HepG2 (cell line): ENCODE measurements around the gene CYB561. TPM values are rescaled to one million over a fixed set of nuclear protein-coding genes. Genes with fewer than 3 reads are reported as not detected.
A peak's percentile ranks its signal among the peaks of the same experiment; 100 is the strongest.

Experiments
- ATAC-seq: fragments of 200-7000 bp; cut with Tn5 transposase; 3 replicates; pipeline ENCODE4 v1.9.1; 2020; ENCODE audit warnings: mild to moderate bottlenecking, moderate library complexity
- BruUV-seq: library from RNA; stranded (reverse); fragments of 400-500 nt; replicated peaks from 2 replicates; lab custom pipeline; 2021; lab: Mats Ljungman, UMichigan
- CTCF ChIA-PET: fragments of 300-600 bp; formaldehyde crosslinking; extraction: SDS; loops from one replicate; lab custom pipeline; 2021; ENCODE audit warnings: low total read pairs, inconsistent platforms, low intra/inter-chr PET ratio; lab: Yijun Ruan, JAX
- POLR2A ChIA-PET: fragments of 350-600 bp; sonication (Branson Sonifier 250); formaldehyde crosslinking; loops from one replicate; lab custom pipeline; 2020; ENCODE audit warnings: antibody characterized with exemption, inconsistent platforms; lab: Yijun Ruan, JAX
- DNase-seq: peaks from one replicate; pipeline ENCODE4 v3.0.0-alpha.2; 2015; ENCODE audit warnings: low spot score
- FAIRE-seq: peaks from 3 replicates; lab custom pipeline; 2011; peaks lifted over from hg19 to GRCh38; lab: Jason Lieb, UNC
- H2AFZ ChIP-seq: one replicate; pipeline ENCODE4 v1.6.1; 2011; ENCODE audit warnings: low read length, inconsistent platforms
- H3K27ac ChIP-seq: fragments of 300-600 bp; 3 replicates; pipeline ENCODE4 v1.8.0; 2011; ENCODE audit warnings: mixed run types, mild to moderate bottlenecking, mixed read lengths, low read length, inconsistent platforms; ENCODE audit not compliant: insufficient read depth; ENCODE audit errors: extremely low read length
- H3K27me3 ChIP-seq, 2 experiments: fragments of 200-600 bp in 1 of 2; 2 replicates in 1 of 2; 3 replicates in 1 of 2; pipeline versions ENCODE4 v1.6.0 to v1.8.0; 2011; ENCODE audit warnings: low read length in 2 of 2, mild to moderate bottlenecking in 2 of 2, moderate library complexity in 2 of 2, inconsistent platforms in 1 of 2; ENCODE audit not compliant: insufficient read depth in 2 of 2, control insufficient read depth in 1 of 2
- H3K36me3 ChIP-seq, 2 experiments: fragments of 200-600 bp in 1 of 2; replicated peaks in 1 of 2; 2 replicates in 1 of 2; 3 replicates in 1 of 2; pipeline versions ENCODE4 v1.5.1 to v1.8.0; 2011; ENCODE audit warnings: low read length in 2 of 2, inconsistent platforms in 1 of 2; ENCODE audit not compliant: insufficient read depth in 2 of 2, control insufficient read depth in 1 of 2
- H3K4me1 ChIP-seq: 2 replicates; pipeline ENCODE4 v1.5.1; 2012; ENCODE audit warnings: low read length, inconsistent platforms; ENCODE audit not compliant: insufficient read depth
- H3K4me2 ChIP-seq: 2 replicates; pipeline ENCODE4 v1.6.0; 2011; ENCODE audit warnings: low read depth, low read length, inconsistent platforms
- H3K4me3 ChIP-seq, 3 experiments: fragments of 200-600 bp in 1 of 3; sonication (generic), shearing (Covaris generic) in 1 of 3; replicated peaks in 1 of 3; 2 replicates each; pipeline ENCODE4 v1.5.1; 2011 to 2016; ENCODE audit warnings: low read length in 3 of 3, inconsistent platforms in 2 of 3, low read depth in 2 of 3, mild to moderate bottlenecking in 2 of 3, control low read depth in 1 of 3, mixed read lengths in 1 of 3; ENCODE audit not compliant: insufficient read depth in 1 of 3
- H3K79me2 ChIP-seq: one replicate; pipeline ENCODE4 v1.6.1; 2011; ENCODE audit warnings: low read length, inconsistent platforms; ENCODE audit not compliant: insufficient read depth
- H3K9ac ChIP-seq: 2 replicates; pipeline ENCODE4 v1.6.0; 2011; ENCODE audit warnings: mild to moderate bottlenecking, low read depth, low read length, inconsistent platforms; ENCODE audit not compliant: insufficient read depth
- H3K9me3 ChIP-seq: 2 replicates; pipeline ENCODE4 v1.5.1; 2012; ENCODE audit warnings: mild to moderate bottlenecking, low read length
- H4K20me1 ChIP-seq: 2 replicates; pipeline ENCODE4 v1.6.0; 2011; ENCODE audit warnings: inconsistent platforms, mild to moderate bottlenecking, low read length, moderate library complexity; ENCODE audit not compliant: insufficient read depth
- EP300 ChIP-seq, 3 experiments: sonication (generic) in 1 of 3; formaldehyde crosslinking in 1 of 3; IDR thresholded peaks; 2 replicates each; pipeline versions ENCODE4 v1.5.1 to v1.6.1; 2011 to 2020; ENCODE audit warnings: low read depth in 2 of 3, low read length in 2 of 3, borderline replicate concordance in 1 of 3, improper control_type of control experiment in 1 of 3, mild to moderate bottlenecking in 1 of 3, missing genetic modification reagents in 1 of 3, moderate library complexity in 1 of 3
- FOSL1 ChIP-seq: sonication (generic); formaldehyde crosslinking; IDR thresholded peaks from 2 replicates; pipeline ENCODE4 v1.9.0; 2021; ENCODE audit warnings: missing genetic modification reagents, borderline replicate concordance
- RFX5 ChIP-seq: IDR thresholded peaks from 2 replicates; pipeline ENCODE4 v1.6.1; 2011; ENCODE audit warnings: low read depth, low read length, improper control_type of control experiment
- WGBS: methylation state at CpG from one replicate; pipeline ENCODE4 v1.1.6; 2017; ENCODE audit warnings: low lambda C conversion rate; 5-methylcytosine and 5-hydroxymethylcytosine counted together
- in situ Hi-C: cut with HindIII; loops from 2 replicates; pipeline ENCODE4 v1.10.0; 2017; ENCODE audit warnings: low pct_unique_long_range_greater_than_20kb; ENCODE audit not compliant: extremely low pct_ligation_motif_present
- intact Hi-C: fragments of 100-400 bp; cut with micrococcal nuclease; formaldehyde crosslinking; loops from one replicate; pipeline ENCODE4 v1.10.0; 2022; ENCODE audit not compliant: unreplicated experiment
- polyA plus RNA-seq, 8 experiments: library from polyadenylated mRNA; depleted of rRNA in 3 of 8; stranded (reverse) in 7 of 8; unstranded in 1 of 8; fragments of >200 nt; fragmentation: Illumina TruSeq in 4 of 8; extraction: Trizol in 4 of 8; gene quantifications; 2 replicates each; pipeline versions ENCODE4 v1.2.1 to v1.2.3, GENCODE V29; 2011 to 2016; ENCODE audit warnings: low read depth in 4 of 8, missing spikeins in 1 of 8, mixed read lengths in 1 of 8; ENCODE audit not compliant: insufficient read depth in 1 of 8
- total RNA-seq, 5 experiments: library from RNA; depleted of rRNA; stranded (reverse); fragments of >200 nt; fragmentation: Illumina TruSeq; extraction: Trizol; gene quantifications; 2 replicates each; pipeline ENCODE4 v1.2.3, GENCODE V29; 2016; ENCODE audit warnings: low read depth in 1 of 5
- TF ChIP-seq, protein P1 (sequence below): sonication (generic); IDR thresholded peaks from 2 replicates; pipeline ENCODE4 v1.6.1; 2016; ENCODE audit warnings: low read depth, borderline replicate concordance
- TF ChIP-seq, protein P2 (sequence below): sonication (generic); formaldehyde crosslinking; IDR thresholded peaks from 2 replicates; pipeline ENCODE4 v1.5.0; 2020; ENCODE audit warnings: missing genetic modification reagents

CYB561 gene
- total and polyA plus RNA-seq, 2 of the 13 experiments (the other 11 are each of a cell fraction or from before 2014, with no cell fraction given), result 1.5 to 6.7 TPM

DNA sequence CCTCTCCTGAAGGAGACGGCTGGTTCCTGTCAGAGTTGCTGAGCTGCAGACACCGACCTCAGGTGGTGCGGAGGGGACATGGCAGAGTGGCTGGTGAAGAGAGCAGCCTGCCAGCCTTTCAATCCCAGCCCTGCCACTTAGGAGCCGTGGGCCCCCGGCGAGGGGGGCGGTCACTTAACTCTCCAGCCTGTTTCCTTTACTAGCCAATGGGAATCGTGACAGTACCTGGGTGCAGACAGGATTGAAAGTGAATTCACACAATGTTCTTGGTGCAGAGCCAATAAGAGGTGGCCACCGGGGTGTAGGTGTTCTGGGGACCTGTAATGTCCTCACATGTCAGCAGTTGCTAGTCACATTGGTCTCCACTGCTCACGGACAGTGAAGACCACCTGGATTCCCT is 44.2 kb upstream of the CYB561 start:
- ChIA-PET POLR2A (no interaction called here), CTCF (no interaction called here)
- no peak for FAIRE-seq
- intact Hi-C loops (no loop called here), in situ Hi-C loops (no loop called here)
- no peak overlapping the region for H3K27ac ChIP-seq
- H3K9me3 ChIP-seq, result no peaks in the 10 kb centered on the region
- no peak overlapping the region for H3K4me2 ChIP-seq
- no peak for ATAC-seq
- peaks cover 11% of the 10 kb centered on the region; the same call in 1 of the 2 replicates for H3K4me1 ChIP-seq
- H3K79me2 ChIP-seq, result no peaks in the 10 kb centered on the region
- no peaks in the 10 kb centered on the region for H3K36me3 ChIP-seq
- H3K9ac ChIP-seq, result no peak overlapping the region
- no peak for DNase-seq
- peaks cover 22 to 93% of the 10 kb centered on the region in 2 experiments; a peak in 4 of 5 replicates for H3K27me3 ChIP-seq
- H4K20me1 ChIP-seq, result no peaks in the 10 kb centered on the region
- H3K4me3 ChIP-seq, result no peak overlapping the region
- 16% methylated on average over 10 of the region's 10 CpGs for WGBS
- TF ChIP-seq RFX5, result peak; percentile 80
- no peak for TF ChIP-seq EP300 (IDR thresholded peaks at IDR 0.05; ENCODE audit: low read depth in 2 of 2, low read length in 2 of 2)
- TF ChIP-seq EP300 (CRISPR knock-in tag; IDR thresholded peaks at IDR 0.05; ENCODE audit: borderline replicate concordance), result no peak
- BruUV-seq, result no TSS peak
- H2AFZ ChIP-seq, result no peak overlapping the region

DNA sequence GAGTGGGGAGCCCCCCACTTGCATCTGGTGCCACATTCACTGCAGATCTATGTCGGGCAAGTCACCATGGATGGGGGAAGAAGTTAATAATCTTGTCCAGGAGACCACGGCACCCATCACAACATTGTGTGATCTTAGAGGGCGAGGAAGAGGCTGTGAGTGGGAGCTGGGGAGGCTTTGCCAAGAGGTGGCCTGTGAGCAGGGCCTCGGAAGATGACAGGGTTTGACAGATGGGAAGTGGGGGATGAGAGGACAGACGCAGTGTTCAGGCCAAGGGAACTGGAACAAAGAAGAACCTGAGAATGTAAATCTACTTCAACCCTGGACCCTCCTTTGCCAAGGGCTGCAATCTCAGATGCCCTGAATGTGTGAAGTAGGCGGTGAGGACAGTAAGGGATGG is 43.2 kb upstream of the CYB561 start:
- no peak overlapping the region for H3K27ac ChIP-seq
- DNase-seq, result no peak
- no peak overlapping the region for H2AFZ ChIP-seq
- CTCF ChIA-PET, result no interaction called here
- no peaks in the 10 kb centered on the region for H3K9me3 ChIP-seq
- H3K79me2 ChIP-seq, result no peaks in the 10 kb centered on the region
- peaks cover 3% of the 10 kb centered on the region; the same call in 1 of the 2 replicates for H3K4me1 ChIP-seq
- intact Hi-C loops, result no loop called here
- no peak for FAIRE-seq
- no TSS peak for BruUV-seq
- H4K20me1 ChIP-seq, result no peaks in the 10 kb centered on the region
- no peak overlapping the region for H3K9ac ChIP-seq
- H3K27me3 ChIP-seq, result peaks cover 22 to 86% of the 10 kb centered on the region in 2 experiments; a peak in 4 of 5 replicates
- H3K36me3 ChIP-seq, result no peaks in the 10 kb centered on the region
- H3K4me2 ChIP-seq, result no peak overlapping the region
- POLR2A ChIA-PET, result no interaction called here
- no peak for TF ChIP-seq EP300 (IDR thresholded peaks at IDR 0.05; ENCODE audit: low read depth in 2 of 2, low read length in 2 of 2)
- no peak for TF ChIP-seq EP300 (CRISPR knock-in tag; IDR thresholded peaks at IDR 0.05; ENCODE audit: borderline replicate concordance)
- TF ChIP-seq, protein P1, sequence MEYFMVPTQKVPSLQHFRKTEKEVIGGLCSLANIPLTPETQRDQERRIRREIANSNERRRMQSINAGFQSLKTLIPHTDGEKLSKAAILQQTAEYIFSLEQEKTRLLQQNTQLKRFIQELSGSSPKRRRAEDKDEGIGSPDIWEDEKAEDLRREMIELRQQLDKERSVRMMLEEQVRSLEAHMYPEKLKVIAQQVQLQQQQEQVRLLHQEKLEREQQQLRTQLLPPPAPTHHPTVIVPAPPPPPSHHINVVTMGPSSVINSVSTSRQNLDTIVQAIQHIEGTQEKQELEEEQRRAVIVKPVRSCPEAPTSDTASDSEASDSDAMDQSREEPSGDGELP, result no peak
- no peak for TF ChIP-seq FOSL1 (CRISPR knock-in tag)
- TF ChIP-seq, protein P2, sequence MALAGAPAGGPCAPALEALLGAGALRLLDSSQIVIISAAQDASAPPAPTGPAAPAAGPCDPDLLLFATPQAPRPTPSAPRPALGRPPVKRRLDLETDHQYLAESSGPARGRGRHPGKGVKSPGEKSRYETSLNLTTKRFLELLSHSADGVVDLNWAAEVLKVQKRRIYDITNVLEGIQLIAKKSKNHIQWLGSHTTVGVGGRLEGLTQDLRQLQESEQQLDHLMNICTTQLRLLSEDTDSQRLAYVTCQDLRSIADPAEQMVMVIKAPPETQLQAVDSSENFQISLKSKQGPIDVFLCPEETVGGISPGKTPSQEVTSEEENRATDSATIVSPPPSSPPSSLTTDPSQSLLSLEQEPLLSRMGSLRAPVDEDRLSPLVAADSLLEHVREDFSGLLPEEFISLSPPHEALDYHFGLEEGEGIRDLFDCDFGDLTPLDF, result no peak
- H3K4me3 ChIP-seq, result no peak overlapping the region
- in situ Hi-C loops, result no loop called here
- WGBS, result 23% methylated on average over 6 of the region's 6 CpGs
- ATAC-seq, result no peak
